HG03571 (cell line): ENCODE data around the gene PNMA1.
"Not testable (repeated sequence)": the region's sequence is repeated elsewhere in the genome, so short reads cannot be mapped to it uniquely, and the experiment has no call there.

Experiments
- ATAC-seq: cut with Tn5 transposase; IDR thresholded peaks from one replicate; pipeline ENCODE4 v1.9.1; 2021; ENCODE audit not compliant: unreplicated experiment

PNMA1 gene

GRCh38 chr14:73718418-73719251 is 4.5 kb upstream of the PNMA1 start:
- ATAC-seq: no peak

DNA sequence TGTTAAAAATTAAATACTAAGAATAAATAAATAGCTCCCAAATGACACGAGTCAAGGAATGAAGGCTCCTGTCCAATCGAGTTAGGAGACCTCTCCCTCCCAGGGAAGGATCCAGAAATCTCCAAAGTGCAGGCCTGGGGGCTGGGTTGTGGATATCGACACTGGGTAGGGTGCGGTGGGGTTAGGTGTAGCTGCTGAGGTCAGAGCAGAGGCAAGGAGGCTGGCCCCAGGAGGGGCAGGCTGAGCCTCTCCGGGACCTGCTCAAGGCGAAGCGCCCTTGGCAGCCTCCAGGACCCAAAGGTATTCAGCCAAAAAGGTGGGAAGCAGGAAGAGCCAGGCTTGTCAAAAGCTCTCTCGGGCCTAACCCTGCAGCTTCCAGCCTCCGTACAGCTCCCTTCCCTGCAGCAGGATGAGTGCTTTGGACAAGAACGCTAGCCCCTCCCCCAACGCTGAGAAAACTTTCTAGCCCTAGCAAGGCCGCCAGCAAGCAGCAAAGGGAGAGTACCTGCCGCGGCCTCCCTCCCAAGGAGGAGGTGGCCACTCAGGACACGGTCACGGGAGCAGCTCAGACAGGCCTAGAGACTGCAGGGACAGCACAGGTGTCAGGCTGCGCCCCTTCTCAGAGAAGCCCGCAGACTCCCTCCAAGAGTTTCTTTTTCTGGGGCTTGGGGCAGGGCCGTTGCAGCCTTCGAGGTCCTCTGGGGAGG is 3.7 kb upstream of the PNMA1 start:
- no peak for ATAC-seq

- ATAC-seq: no peak
These were observed 3.1 kb upstream of the PNMA1 start for GRCh38 chr14:73717266-73717665.

DNA sequence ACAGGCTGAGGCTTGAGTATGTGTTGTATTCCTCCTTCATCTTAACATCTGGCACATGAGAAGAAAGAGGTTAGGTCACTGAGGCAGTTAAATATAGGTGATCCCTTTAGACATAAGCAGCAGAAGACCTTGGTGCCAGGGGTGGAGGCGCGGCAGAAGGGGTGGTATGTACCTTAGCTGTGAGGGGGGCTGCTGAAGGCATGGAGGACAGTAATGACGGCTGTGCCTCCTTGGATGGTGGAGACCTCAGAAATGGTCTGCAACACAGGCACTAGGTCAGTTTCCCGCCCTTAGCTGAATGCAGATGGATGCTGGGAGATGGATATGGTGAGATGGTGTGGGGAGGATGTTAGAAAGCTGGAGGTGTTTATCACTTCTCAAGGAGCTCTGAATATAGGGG is 1.5 kb upstream of the PNMA1 start:
- ATAC-seq: no peak

- ATAC-seq: no peak
These were observed 485 bp upstream of the PNMA1 start for GRCh38 chr14:73714656-73715081.

DNA sequence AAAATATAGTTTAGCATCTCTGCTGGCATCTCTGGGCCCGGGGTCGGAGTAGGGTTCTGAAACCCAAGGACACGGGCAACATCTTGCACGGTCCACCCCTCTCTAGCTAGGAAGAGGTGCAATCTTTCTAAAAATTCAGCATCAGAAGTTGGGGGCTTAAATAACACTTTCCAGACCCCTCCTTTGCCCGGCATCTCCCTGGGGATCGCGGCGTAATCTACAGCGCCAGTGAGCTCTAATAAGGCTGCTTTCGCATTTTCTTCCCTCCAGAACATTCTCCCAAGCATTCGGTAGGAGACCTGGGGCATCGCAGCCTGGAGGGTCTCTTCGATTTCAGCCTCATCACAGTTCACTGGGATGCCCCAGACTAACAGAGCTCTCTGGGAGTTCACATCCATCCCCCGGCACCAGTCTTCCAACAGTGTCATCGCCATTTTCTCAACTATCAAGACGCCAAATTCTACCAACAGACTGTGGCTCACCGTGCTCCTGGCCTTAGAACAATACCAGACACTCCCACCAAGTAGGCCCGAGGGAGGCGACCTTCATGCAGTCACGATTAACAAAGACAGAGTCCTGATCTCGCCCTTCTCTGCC is 880 bp downstream of the PNMA1 start:
- no peak for ATAC-seq

GRCh38 chr14:73712540-73713180 is 1.5 kb downstream of the PNMA1 start:
- peak; percentile 29 for ATAC-seq

DNA sequence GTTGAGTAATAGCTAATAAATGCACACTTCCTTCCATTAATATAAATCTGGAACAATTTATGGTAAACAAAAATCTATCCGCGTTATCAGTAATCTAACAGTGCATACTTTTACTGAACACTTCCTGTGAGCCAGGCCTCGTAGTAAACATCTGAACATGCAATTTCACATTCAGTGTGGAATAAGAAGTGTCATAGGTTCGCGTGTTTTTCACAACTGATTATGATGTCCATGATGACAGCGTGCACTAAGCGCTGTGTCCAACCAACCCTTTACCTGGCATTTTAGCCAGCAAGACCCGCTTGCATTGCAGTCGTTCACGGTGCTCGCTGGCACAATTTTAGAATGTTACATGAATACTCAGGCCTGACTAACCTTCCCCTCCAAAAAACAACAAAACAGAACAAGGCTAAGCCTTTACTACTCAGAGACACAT is 2.1 kb downstream of the PNMA1 start:
- no peak for ATAC-seq

- no peak for ATAC-seq
These were observed 3.4 kb downstream of the PNMA1 start for GRCh38 chr14:73710737-73711136.

DNA sequence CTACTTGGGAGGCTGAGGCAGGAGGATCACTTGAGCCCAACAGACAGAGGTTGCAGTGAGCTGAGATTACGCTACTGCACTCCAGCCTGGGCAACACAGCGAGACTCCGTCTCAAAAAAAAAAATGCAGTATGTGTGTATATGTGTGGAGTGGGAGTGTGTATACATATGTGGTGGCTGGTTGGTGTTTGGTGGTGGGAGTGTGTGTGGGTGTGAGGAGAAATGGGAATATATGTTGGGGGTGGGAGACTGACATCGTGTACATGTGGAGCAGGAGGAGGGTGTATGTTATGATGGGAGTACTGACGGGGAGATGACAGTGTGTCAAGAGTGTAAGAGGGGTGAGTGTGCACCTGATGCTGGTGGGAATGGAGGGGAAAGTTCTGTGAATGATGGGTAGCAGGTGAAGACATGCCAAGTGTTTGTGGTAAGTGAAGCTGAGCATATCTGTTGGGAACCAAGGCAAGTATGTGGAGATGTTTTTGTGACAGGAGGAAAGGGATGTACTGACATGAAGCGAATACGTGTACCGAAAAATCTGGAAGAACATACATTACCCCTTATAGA is 4.2 kb downstream of the PNMA1 start:
- ATAC-seq: no peak

- ATAC-seq: not testable (repeated sequence)
These were observed 6.1 kb downstream of the PNMA1 start for GRCh38 chr14:73708076-73708475.

- no peak for ATAC-seq
These were observed 13.9 kb downstream of the PNMA1 start for GRCh38 chr14:73700325-73700724.

DNA sequence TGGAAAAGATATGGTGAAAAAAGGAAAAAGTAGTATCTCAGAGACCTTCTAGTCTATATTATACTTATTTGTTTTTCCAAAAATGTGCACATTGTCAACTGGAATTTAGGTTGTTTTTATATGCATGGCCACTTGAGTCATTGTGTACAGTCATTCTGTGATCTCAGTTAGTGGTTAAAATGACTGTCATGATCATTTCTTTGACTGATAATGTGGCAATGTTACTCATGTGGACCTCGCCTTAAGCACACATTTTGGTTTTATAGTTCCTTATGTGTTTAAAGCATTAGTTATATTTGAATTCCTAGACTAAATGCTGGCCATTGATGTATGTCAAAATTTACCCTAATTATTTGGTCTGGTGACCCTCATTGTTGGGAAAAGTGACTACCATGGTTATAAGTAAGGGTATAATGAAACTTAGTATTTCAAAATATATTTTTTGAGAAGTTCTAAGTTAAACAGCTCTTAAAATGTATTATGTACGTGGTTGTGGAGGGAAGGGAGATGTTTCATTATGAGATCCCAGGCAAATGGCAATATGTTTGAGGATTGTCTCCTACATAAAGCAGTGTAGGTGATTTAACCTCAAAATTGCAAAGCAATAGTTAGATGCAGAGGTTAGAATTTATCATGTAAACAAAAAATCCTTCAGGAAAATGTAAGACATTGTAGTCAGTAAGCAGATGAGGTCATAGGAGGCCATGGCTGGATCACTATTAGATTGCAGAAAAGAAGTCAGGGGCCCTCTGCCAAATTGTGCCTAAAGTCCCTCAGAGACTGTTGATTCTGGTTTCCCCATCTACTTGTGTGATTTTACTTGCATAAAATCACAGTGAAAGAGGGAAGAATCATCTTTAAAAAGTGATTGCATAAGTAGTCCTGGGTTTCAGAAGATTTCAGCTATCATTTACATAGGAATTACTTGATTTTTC is 17.5 kb downstream of the PNMA1 start:
- ATAC-seq: peak; percentile 60

DNA sequence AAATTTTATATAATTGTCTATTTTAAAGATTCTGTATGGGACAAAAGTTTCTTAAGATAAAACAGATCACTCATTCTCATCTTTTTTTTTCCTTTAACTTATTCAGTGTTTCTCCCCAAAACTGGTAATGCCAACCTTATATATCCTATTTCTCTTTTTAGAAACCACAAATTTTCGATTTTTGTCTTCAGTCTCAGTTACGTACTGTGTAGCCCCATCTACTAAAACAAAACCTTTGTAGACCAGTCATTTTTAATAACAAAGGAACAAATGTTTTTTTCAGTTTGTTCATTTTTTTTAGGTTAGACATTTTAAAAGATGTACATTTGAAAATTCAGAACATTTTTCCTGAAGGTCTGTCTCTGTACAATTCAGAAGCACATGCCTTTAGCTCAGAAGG is 18.2 kb downstream of the PNMA1 start:
- peak; percentile 53 for ATAC-seq

- no peak for ATAC-seq
These were observed 19.1 kb downstream of the PNMA1 start for GRCh38 chr14:73695082-73695481.

- no peak for ATAC-seq
These were observed 20.1 kb downstream of the PNMA1 start for GRCh38 chr14:73694083-73694482.

GRCh38 chr14:73686901-73687300 is 27.3 kb downstream of the PNMA1 start:
- no peak for ATAC-seq

GRCh38 chr14:73685328-73685727 is 28.9 kb downstream of the PNMA1 start:
- no peak for ATAC-seq

GRCh38 chr14:73684627-73685026 is 29.6 kb downstream of the PNMA1 start:
- ATAC-seq: no peak

- no peak for ATAC-seq
These were observed 33.4 kb downstream of the PNMA1 start for GRCh38 chr14:73680821-73681220.
